Hypothalamus (tissue), 51 donors: Measurements from ENCODE around the gene NUP37.
"Not testable (repeated sequence)": the region's sequence is repeated elsewhere in the genome, so short reads cannot be mapped to it uniquely, and the experiment has no call there.

Experiments used
- DNase-seq, 51 donors: peaks; one replicate each; lab custom pipeline; 2025; lab: John Stamatoyannopoulos, UW

NUP37 gene

GRCh38 chr12:102093319-102093718 is 26.6 kb downstream of the NUP37 start:
- no peak for DNase-seq

DNA sequence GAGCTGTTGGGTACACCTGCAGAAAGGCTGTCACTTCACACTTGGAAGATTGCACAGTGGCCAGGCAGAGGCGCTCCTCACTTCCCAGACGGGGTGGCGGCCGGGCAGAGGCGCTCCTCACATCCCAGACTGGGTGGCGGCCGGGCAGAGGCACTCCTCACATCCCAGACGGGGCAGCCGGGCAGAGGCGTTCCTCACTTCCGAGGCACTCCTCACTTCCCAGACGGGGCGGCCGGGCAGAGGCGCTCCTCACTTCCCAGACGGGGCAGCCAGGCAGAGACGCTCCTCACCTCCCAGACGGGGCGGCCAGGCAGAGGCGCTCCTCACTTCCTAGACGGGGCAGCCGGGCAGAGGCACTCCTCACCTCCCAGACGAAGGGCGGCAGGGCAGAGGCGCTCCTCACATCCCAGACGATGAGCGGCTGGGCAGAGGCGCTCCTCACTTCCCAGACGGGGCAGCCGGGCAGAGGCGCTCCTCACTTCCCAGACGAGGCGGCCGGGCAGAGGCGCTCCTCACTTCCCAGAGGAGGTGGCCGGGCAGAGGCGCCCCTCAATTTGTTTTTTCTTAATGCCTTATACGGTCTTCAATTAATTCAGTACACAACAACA is 30.6 kb downstream of the NUP37 start:
- not testable (repeated sequence) for DNase-seq

DNA sequence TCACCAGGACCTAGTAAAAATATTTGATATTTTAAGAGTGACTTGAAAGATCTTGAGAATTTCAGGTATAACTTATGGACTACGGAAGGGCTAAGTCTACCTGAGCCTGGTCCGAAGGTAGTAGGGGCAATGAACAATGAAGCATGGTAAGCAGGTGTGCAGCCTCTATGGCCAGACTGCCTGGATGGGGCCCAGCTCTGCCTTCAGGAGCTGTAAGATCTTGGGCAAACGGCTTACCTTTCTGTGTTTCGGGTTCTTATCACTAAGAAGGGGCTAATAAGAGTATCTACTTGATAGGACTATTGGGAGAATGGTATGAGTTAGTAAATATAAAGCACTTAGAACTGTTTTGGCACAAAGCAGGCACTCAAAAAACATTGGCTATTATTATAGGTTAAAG is 39.1 kb downstream of the NUP37 start:
- no peak for DNase-seq

DNA sequence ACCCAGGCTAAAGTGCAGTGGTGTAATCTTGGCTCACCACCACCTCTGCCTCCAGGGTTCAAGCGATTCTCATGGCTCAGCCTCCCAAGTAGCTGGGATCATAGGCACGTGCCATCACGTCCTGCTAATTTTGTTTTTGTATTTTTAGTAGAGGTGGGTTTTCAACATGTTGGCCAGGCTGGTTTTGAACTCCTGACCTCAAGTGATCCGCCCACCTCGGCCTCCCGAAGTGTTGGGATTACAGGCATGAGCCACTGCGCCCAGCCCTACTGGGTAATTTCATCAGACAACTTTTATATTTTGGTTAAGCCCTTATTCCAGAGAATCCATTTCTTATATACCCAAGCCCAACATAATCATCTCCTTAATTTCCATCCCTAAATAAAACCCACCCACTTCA is 47.8 kb downstream of the NUP37 start:
- not testable (repeated sequence) for DNase-seq

- DNase-seq: no peak
Observed at GRCh38 chr12:102069707-102070106, 50.2 kb downstream of the NUP37 start.

DNA sequence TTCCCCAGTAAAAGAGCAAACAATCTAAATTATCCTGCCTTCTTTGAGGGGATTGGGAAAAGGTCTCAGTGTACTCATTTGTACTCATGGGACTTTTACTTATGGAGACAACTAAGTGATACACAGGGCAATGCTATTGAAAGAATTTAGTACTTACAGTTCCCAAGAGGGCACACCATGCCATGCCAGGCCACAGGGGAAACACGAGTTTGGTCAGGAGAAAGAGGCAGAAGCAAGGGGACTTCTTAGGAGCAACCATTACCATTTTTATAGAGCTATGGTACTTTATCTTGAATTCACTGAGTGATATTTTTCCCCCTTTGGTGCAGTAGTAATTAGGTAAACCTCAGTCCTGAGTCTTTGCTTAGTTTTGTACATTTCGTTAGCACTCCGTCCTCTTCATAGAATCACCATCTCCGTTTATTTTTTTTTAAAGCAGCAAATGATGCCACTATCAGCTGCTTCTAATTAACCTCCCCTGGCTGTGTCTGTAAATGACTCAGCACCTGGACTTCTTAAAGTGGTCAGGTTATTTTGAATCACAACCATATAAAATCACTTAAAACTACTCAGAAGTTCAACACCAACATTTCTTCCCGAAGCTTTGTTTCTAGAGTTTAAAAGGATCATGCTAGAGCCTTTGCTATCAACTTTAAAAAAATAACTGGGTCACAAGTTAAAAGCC is 52.2 kb downstream of the NUP37 start:
- DNase-seq: no peak

DNA sequence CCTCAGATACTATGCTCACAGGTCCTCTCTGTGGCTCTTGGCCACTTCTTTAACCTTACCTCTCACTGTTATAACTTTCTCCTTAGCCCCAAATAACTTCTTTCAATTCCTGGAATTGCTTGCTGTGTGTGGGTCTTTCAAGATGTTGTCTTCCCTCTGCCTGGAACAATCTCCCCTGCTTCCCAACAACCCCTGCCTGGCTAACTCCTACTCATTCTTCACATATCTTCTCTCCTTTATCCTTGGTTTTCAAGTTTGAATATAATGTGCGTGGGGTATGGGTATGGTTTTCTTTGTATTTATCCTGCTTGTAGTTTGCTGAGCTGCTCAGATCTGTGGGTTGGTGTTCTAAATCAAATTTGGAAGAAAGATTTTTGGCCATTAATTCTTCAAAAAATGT is 55.4 kb downstream of the NUP37 start:
- no peak for DNase-seq

DNA sequence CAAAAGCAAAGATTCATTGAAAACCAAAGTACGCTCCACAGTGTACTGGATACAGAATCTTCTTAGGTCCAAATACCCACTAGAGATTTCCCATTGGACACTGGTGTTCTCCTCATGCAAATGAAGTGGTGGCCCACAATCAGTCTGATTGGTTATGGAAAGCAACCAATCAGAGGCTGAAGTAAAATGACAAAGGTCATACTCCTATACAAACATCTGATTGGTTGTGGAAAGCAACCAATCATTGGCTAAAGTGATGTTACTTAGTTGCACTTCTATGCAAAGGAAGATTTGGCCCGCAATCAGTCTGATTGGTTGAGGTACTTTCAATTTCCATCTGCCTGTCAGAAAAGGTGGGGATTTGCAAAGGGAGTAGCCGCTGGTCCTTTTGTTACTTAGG is 56.8 kb downstream of the NUP37 start:
- no peak for DNase-seq

- DNase-seq: no peak
Observed at GRCh38 chr12:102062419-102062806, 57.5 kb downstream of the NUP37 start.

DNA sequence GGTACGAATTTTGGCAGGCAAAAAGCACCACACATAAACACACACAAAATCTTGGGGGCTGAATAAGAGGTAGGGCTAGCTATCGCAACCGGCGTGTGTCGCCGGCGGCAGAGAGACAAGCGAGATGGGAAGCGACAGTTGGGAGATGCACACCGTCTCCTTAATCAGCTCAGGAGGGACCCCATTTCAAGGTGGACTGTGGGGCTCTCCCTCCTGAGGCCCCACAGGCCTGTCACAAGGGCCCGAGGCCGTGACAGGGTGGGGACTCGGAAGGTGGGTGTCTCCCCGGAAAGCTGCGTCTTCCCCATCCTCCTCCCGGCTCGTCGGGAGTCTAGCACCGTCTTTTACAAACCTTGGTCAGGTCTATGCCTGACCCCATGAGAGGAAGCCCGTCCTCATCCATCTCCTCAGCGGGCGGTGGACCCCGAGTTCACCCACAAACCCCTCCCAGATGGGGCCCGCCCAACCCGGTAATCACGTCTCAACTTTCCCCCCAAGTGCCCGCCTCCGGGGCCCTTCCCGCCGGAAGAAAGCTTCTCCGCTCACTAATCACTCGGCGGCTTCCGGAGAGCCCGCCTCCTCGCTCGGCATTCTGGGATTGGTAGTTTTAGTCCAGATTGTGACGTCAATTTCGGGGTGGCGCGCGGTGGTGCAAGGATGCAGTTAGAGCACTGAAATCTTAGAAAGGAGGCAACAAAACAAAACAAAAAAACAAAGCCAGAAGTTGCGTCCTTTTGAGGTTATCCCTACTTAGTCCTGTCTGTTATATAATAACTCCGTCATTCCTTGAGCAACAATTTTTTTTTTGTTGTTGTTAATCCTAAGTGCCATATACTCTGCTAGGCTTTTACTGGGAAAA is 58.1 kb downstream of the NUP37 start, which contains the start of gene WASHC3:
Gene WASHC3 (minus strand): TSS at position 432 of the 859 bp plus-strand sequence. CDS start 29 bp downstream, at position 403.
- DNase-seq: peak; percentile 58 to 98 (median 93)

- DNase-seq: peak in 1 of 51 donors; percentile 59
Observed at GRCh38 chr12:102061096-102061559, 58.8 kb downstream of the NUP37 start.

- DNase-seq: no peak
Observed at GRCh38 chr12:102059343-102059742, 60.6 kb downstream of the NUP37 start.

DNA sequence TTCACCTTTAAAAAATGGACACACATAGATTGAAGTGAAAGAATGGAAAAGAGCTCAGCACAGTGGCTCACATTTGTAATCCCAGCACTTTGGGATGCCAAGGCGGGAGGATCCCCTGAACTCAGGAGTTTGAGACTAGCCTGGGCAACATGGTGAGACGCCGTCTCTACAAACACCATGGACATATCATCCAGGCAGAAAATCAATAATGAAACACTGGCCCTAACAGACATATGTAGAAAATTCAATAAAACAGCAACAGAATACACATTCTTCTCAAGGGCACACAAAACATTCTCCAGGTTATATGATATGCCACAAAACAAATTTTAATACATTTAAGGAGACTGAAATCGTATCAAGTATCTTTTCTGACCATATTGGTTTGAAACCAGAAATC is 65.6 kb downstream of the NUP37 start:
- no peak for DNase-seq

- peak in 1 of 51 donors; percentile 3 for DNase-seq
Observed at GRCh38 chr12:102053062-102053349, 66.9 kb downstream of the NUP37 start.

DNA sequence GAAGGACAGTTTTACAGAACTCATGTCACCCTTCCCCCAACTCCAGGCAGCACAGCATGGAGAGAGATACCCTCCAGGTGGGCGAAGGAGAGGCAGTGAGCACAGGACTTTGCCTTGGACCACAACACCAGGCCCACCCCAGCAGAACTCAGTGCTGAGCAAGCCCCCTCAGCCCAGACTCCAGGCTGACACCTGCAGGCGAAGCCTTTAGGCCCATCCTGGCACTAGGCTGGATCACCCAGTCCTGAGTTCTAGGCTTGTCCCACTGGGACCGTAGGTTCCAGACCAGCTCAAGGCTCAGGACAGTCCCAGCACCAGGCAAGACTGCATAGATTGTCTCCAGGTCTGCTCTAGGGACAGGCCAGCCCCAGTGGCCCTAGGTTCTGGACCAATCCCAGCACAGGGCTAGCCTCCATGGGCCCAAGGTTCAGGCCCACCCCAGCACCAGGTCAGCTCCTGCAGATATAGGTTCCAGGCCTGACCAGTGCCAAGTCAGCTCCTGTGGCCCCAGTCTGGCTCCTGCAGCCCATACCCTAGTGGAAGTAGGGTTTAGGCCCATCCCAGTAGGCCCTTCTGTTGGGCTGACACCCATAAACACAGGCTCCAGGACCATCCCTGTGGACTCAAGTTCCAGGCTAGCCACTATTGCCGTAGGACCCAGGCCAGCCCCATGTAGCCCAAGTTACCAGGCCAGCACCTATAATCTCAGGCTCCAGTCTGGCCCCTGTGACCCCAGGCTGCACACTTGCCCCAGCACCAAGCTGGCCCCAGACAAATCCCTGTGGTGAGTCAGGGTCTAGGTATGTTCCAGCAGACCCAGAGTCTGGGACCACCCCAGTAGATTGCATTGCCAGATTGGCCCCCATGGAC is 67.5 kb downstream of the NUP37 start:
- no peak for DNase-seq

- no peak for DNase-seq
Observed at GRCh38 chr12:102051431-102051965, 68.4 kb downstream of the NUP37 start.

- DNase-seq: no peak
Observed at GRCh38 chr12:102050660-102051430, 69.1 kb downstream of the NUP37 start.

DNA sequence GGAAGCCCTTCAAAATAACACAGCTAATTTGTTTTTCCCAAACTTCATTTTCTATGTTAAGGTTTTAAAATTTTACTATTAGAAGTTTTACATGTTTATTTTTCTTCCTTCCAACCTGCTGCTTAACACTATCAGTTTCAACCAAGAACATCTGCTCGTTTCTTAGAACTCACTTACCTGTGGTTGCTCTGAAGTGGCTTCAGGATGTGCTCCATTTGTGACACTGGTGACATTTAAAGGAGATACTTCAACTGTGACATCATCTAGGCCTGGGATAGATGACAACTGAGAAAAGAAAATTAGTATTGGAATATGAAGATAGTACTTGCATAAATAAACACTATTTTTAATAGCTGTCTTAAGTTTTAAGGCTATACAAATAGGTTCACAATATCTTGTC is 76.0 kb downstream of the NUP37 start:
- no peak for DNase-seq

GRCh38 chr12:102033991-102034745 is 85.7 kb downstream of the NUP37 start:
- DNase-seq: no peak
